ENCODE data around the gene WFDC1. TPM values are rescaled to one million over a fixed set of nuclear protein-coding genes. Genes with fewer than 3 reads are reported as not detected.

The WFDC1 gene
- total RNA-seq, 3 donors from 2014 or later: 0.16 to 3.3 (median 1.3) TPM

DNA sequence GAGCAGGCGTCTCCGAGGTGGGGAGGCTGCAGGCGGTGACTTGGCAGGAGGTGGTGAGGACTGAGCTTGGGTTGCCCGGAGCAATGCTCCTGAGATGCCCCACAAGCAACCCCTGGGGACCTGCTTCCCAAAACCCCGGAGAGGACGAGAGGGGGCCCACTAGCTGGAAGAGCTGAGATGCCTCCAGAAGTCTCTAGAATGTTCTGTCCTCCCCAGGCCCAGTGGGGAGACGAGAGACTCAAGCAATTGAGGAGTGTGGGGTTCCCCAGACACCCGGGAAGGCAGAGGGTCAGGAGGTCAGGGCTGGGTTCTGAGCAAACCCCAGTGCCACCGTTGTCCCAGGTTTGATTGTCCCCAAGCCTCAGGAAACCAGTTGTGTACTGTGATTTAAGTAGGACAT is 52.5 kb downstream of the WFDC1 start:
- no peaks in the 10 kb centered on the region for H3K9me3 ChIP-seq
- no peak overlapping the region for H3K27ac ChIP-seq
- H3K36me3 ChIP-seq: no peaks in the 10 kb centered on the region
- no peaks in the 10 kb centered on the region for H3K27me3 ChIP-seq
- intact Hi-C loops (cut with DNase I; ENCODE audit: low total_unique reads): no loop called here
- no peak for TF ChIP-seq POLR2AphosphoS5 (IDR thresholded peaks at IDR 0.05)
- TF ChIP-seq, protein P1, sequence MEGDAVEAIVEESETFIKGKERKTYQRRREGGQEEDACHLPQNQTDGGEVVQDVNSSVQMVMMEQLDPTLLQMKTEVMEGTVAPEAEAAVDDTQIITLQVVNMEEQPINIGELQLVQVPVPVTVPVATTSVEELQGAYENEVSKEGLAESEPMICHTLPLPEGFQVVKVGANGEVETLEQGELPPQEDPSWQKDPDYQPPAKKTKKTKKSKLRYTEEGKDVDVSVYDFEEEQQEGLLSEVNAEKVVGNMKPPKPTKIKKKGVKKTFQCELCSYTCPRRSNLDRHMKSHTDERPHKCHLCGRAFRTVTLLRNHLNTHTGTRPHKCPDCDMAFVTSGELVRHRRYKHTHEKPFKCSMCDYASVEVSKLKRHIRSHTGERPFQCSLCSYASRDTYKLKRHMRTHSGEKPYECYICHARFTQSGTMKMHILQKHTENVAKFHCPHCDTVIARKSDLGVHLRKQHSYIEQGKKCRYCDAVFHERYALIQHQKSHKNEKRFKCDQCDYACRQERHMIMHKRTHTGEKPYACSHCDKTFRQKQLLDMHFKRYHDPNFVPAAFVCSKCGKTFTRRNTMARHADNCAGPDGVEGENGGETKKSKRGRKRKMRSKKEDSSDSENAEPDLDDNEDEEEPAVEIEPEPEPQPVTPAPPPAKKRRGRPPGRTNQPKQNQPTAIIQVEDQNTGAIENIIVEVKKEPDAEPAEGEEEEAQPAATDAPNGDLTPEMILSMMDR (IDR thresholded peaks at IDR 0.05): no peak
- no peak for TF ChIP-seq POLR2A (IDR thresholded peaks at IDR 0.05)
- no peak overlapping the region for H3K4me3 ChIP-seq
- no peak for DNase-seq (ENCODE audit: low spot score in 2 of 2)
- no peaks in the 10 kb centered on the region for H3K4me1 ChIP-seq

DNA sequence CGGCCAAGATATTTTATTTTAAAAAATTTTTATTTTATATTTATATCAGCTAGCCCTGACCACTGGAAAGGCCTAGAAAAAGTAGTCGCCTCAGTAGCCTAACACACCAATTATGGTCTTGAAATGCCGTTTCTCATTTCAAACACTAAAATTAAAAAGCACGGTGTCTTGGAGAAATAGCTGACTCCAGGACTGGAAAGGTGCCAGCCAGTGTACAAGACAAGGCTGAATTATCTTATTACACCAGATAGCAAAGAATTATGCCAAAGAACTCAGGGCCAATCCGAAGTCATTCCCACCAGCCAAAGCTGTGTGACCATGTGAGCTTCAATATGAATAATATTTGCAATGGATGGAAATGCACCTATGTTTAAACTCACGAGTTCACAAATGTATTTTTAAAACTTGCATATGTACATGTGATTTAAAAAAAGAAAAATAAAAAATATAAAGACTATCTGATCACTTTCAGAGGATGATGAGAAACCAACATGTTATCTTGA is 53.8 kb downstream of the WFDC1 start:
- H3K4me3 ChIP-seq: no peak overlapping the region
- DNase-seq (ENCODE audit: low spot score in 2 of 2): no peak
- no peak overlapping the region for H3K27ac ChIP-seq

DNA sequence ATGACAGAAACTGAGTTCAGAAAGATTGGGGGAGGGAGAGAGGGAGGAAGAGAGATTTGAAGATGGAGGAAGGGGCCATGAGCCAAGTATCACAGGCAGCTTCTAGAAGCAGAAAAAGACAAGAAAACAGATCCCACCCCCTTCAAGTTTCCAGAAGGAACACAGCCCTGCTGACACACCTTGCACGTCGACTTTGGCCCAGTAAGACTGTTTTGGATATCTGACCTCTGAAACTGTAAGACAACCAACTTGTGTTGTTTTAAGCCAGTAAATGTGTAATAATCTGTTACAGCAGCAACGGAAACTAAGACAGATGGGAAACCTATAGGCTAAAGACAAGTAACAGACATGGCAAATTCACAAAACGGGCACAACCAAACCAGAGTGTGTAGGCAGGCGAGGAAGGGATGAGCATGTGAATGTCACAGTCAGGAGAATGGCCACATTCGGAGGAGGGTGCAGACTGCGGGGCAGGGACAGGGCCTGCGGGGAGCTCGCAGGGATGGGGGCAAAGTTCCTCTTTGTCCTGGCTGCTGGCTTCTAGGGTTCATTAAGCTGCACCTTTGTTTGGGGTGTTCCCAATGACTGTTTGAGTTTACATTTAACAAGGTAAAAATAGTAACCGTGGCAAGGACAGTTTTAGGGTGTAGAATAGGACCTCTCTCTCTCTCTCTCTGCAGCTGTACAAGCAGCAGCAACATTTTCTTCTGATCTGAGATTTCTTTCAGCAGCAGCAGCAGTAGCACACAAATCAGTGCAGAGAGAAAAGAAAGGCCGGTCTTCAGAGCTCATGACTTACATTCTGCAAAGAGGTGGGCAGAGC is 55.4 kb downstream of the WFDC1 start:
- no peak for DNase-seq (ENCODE audit: low spot score in 2 of 2)
- TF ChIP-seq POLR2A (IDR thresholded peaks at IDR 0.05) (no peak), POLR2AphosphoS5 (IDR thresholded peaks at IDR 0.05) (no peak)
- TF ChIP-seq, protein P1 (IDR thresholded peaks at IDR 0.05): no peak
- intact Hi-C loops (cut with DNase I; ENCODE audit: low total_unique reads): no loop called here

More for the DNA sequence above, 53.8 kb downstream of the WFDC1 start:
- Histone ChIP-seq H3K9me3 (no peaks in the 10 kb centered on the region), H3K36me3 (no peaks in the 10 kb centered on the region), H3K27me3 (no peaks in the 10 kb centered on the region), H3K4me1 (no peaks in the 10 kb centered on the region)
- TF ChIP-seq, protein P1 (IDR thresholded peaks at IDR 0.05): no peak
- TF ChIP-seq POLR2AphosphoS5 (IDR thresholded peaks at IDR 0.05): no peak
- no peak for TF ChIP-seq POLR2A (IDR thresholded peaks at IDR 0.05)
- intact Hi-C loops (cut with DNase I; ENCODE audit: low total_unique reads): no loop called here

DNA sequence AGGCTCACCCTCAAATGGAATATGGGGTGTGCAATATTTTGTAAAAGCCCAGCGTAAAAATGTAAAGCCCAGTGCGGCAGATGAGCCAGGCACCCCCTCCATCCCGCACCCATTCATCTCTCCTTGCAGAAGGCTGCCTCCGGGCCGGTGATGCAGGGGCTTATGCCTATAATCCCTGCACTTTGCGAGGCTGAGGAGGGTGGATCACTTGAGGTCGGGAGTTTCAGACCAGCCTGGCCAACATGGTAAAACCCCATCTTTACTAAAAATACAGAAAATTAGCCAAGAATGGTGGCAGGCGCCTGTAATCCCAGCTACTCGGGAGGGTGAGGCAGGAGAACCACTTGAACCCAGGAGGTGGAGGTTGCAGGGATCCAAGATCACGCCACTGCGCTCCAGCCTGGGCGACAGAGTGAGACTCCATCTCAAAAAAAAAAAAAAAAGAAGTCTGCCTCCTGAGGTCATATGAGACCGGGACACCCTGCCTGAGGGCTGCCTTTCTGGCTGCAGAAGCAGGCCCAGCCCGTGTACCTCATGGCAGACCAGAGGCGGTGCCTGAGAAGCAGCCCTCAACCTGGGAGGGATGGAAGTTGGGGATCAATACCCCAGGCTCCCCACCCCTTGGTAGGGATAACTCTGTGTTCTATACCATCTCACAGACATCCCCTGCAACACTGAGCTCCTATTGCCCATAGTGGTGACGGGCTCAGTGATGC is 56.2 kb downstream of the WFDC1 start:
- TF ChIP-seq POLR2A (IDR thresholded peaks at IDR 0.05): no peak
- no peak for TF ChIP-seq POLR2AphosphoS5 (IDR thresholded peaks at IDR 0.05)
- H3K9me3 ChIP-seq: no peaks in the 10 kb centered on the region
- intact Hi-C loops (cut with DNase I; ENCODE audit: low total_unique reads): no loop called here
- no peaks in the 10 kb centered on the region for H3K36me3 ChIP-seq
- no peak overlapping the region for H3K4me3 ChIP-seq
- no peak for DNase-seq (ENCODE audit: low spot score in 2 of 2)
- H3K27ac ChIP-seq: no peak overlapping the region
- H3K4me1 ChIP-seq: no peaks in the 10 kb centered on the region
- no peaks in the 10 kb centered on the region for H3K27me3 ChIP-seq

More for the DNA sequence above, 55.4 kb downstream of the WFDC1 start:
- Histone ChIP-seq H3K27me3 (no peaks in the 10 kb centered on the region), H3K36me3 (no peaks in the 10 kb centered on the region), H3K4me1 (no peaks in the 10 kb centered on the region), H3K9me3 (no peaks in the 10 kb centered on the region), H3K4me3 (no peak overlapping the region), H3K27ac (no peak overlapping the region)

DNA sequence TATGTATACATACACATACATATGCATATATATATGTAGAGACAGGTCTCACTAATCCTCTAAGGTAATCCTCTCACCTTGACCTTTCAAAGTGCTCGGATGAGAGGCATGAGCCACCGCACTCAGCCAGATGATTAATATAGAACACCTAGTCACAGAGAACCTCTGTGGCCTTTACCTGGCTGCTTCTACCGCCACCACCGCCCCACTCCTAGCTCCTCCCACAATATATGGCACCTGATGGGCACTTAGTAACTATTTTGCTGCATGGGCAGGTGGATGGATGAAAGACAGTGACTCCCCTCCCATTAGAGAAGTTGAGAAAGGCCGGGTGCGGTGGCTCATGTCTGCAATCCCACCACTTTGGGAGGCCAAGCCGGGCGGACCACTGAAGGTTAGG is 57.0 kb downstream of the WFDC1 start:
- no peak overlapping the region for H3K27ac ChIP-seq
- no peaks in the 10 kb centered on the region for H3K27me3 ChIP-seq
- no peaks in the 10 kb centered on the region for H3K36me3 ChIP-seq
- no peak overlapping the region for H3K4me3 ChIP-seq
- H3K4me1 ChIP-seq: peaks cover 0 to 5% of the 10 kb centered on the region in 2 donors
- no peak for DNase-seq (ENCODE audit: low spot score in 2 of 2)
- H3K9me3 ChIP-seq: no peaks in the 10 kb centered on the region
- intact Hi-C loops (cut with DNase I; ENCODE audit: low total_unique reads): no loop called here
- no peak for TF ChIP-seq POLR2AphosphoS5 (IDR thresholded peaks at IDR 0.05)
- TF ChIP-seq POLR2A (IDR thresholded peaks at IDR 0.05): no peak
- TF ChIP-seq, protein P1 (IDR thresholded peaks at IDR 0.05): no peak
